Stimulated activated CD4-positive, alpha-beta T cell treated with anti-CD3 and anti-CD28 coated beads, Interleukin-1b, Interleukin-23, amount 100 ng/mL, for 24 hours (primary cell): ENCODE measurements around the gene BCR.
"Not testable (repeated sequence)": the region's sequence is repeated elsewhere in the genome, so short reads cannot be mapped to it uniquely, and the experiment has no call there.

Source experiments
- DNase-seq, 4 experiments: peaks; one replicate each; pipeline ENCODE4 v3.0.0-alpha.2; 2020; ENCODE audit warnings: low read depth in 4 of 4, low spot score in 1 of 4

BCR gene

DNA sequence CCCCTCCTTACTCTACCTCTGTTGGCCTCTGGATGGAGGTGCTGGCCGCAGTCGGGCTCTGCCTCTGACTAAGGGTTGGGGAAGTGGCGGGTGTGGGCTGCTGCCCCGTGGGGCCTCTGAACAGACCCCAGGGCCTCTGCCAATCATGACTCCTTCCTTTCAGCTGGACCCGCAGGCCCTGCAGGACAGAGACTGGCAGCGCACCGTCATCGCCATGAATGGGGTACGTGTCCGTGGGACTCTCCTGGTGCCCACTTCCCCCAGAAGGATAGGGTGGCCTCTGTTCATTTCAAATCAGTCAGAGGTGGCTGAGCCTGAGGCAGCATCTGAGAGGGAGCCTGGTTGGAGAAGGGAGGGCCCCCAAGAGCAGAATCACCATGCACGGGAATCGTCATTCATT lies 129.0 kb downstream of the BCR start:
- DNase-seq: not testable (repeated sequence)

GRCh38 chr22:23310443-23311097 lies 130.3 kb downstream of the BCR start:
- not testable (repeated sequence) for DNase-seq

- DNase-seq: not testable (repeated sequence)
Measured at GRCh38 chr22:23311635-23312420, 131.5 kb downstream of the BCR start.

- DNase-seq: no peak
Measured at GRCh38 chr22:23313791-23314567, 133.7 kb downstream of the BCR start.

DNA sequence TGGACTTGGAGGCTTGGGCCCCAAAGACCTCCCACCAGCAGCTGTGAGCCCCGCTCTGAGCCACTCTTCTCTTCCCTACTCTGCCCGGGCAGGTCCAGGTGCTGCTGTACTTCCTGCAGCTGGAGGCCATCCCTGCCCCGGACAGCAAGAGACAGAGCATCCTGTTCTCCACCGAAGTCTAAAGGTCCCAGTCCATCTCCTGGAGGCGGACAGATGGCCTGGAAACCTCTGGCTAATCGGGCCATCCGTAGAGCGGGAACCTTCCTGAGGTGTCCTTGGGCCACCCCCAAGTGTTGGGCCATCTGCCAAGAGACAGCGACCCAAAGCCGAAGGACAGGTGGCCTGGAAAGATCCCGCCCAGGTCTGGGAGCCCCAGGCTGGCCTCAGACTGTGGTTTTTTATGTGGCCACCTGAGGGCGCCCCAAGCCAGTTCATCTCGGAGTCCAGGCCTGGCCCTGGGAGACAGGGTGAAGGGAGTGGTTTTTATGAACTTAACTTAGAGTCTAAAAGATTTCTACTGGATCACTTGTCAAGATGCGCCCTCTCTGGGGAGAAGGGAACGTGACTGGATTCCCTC lies 135.1 kb downstream of the BCR start:
- DNase-seq: peak; percentile 9 to 44 (median 18)

DNA sequence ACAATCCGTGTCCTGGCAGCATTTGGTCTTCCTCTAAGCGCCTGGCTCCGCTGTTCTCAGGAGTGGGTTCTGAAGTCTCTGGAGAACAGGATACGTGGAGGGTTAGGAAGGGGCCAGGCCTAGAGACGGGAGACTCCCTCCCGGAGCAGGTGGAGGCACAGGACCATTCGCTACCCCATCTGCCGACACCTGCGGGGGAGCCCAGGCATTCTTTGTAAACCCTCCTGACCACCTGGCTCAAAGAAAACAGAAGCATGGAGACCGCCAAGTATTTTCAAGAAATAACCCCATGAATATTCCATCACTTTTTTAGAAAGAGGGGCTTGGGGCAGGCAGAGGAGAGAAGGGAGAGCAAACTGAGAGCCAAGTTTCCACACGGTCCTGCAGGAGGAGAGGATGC lies 136.3 kb downstream of the BCR start:
- not testable (repeated sequence) for DNase-seq

DNA sequence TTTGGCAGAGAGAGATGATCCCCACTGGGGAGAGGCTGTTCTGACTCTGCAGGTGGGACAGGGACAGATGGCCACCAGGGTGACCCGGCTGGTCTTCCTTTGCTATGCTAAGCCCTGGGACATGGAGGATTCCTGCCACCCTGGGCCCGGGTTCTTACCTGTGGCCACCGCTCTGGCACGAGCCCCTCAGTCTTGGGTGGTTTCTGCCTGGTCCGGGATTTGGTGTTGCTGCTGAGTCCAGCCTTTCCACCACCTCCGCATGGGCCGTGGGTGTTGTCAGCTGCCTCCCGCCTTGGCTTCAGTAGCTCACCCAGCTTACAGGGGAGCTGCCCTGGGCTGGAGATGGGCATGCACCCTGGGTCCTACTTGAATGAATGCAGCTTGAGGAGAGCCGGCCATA lies 138.0 kb downstream of the BCR start:
- not testable (repeated sequence) for DNase-seq

DNA sequence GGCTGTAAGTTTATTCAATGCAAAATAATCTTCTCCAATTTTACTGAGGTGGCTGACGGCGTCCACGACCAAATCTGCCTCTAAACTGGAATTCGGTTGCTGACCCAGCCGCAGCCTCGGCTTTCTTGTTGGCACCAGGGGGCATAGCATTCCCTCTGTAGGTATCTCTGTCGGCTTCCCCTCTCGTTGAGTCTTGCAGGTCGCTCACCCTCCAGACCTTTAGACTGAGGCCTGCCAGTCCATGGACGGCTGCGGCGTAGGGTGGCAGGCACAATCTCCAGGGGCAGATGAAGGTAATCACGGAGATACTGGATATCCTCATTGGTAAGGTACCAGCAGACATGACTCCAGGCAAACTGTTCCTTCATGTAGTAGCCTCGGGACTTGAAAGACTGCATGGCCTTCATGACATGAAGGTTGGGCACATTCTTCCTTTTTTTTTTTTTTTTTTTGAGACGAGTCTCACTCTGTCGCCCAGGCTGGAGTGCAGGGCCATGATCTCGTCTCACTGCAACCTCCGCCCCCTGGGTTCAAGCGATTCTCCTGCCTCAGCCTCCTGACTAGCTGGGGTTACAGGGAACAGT lies 142.3 kb downstream of the BCR start:
- not testable (repeated sequence) for DNase-seq

DNA sequence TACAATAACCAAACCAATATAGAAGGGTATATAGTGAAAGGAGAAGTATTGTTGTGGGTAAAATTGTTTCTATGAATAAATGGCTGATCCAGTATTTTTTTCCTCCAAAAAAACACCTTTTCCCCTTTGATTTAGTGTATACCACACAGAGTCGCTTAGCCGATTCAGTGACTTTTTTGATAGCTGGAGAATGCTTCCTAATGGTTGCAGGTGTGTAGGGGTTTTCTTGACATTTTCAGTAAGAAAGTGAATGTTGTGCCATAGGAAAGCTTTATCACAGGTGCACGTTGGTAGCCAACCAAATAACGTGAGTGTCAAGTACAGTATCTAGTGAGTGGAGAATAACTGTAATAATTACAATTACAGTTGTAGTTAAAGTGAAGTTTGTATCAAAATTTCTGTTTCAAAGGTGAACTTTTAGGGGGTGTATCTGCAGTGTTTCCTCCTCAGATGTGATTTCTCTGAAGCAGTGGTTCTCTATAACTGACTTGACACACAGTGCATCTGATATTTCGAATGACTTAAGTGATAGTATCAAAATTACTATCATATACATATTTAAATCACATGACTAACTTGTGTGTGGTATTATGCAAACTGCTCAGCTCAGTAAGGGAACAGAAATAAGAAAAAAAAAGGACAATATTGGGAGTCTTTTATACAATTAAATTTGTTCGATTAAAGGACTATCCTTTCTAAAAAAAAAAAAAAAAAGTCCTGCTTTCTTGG lies 143.8 kb downstream of the BCR start:
- DNase-seq: not testable (repeated sequence)

- no peak for DNase-seq
Measured at GRCh38 chr22:23325183-23325582, 144.9 kb downstream of the BCR start.

GRCh38 chr22:23333822-23334221 lies 153.5 kb downstream of the BCR start:
- not testable (repeated sequence) for DNase-seq

GRCh38 chr22:23337672-23338071 lies 157.4 kb downstream of the BCR start:
- not testable (repeated sequence) for DNase-seq

- not testable (repeated sequence) for DNase-seq
Measured at GRCh38 chr22:23341942-23342695, 161.8 kb downstream of the BCR start.

DNA sequence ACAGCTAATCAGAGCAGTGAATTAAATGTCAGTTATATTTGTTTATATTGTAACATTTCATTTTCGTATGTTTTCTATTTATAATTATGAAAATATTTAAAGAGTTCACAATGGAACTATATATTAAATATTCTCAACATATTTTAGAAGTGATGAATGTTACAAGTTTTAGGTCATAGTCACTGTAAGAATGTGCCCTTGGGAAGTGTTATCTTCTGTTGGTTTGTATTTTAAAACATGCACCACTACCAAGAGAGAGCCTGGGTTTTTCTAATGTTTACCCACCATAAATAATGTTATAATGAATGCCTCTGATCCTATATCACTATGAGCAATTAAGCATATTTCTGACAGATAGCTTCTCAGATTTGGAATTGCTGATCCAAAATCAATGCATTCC lies 171.0 kb downstream of the BCR start:
- DNase-seq: no peak

DNA sequence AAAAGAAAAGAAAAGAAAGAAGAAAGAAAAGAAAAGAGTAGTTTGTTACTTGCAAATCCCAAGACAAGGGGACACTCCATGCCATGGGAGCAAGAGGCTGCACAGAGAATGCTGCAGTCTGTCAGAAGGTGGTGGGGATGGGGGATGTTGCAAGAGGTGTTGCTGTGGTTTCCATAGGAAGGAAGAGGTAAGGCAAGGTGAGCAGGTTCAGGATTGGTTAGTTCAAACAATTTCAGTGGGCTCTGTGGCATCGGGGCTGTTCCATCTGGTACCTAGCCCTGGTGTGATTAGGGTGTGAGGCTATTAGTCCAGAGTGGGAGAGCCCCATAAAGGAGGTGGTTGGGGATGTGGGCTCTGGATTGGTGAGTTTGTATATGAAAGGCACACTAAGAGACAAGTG lies 172.7 kb downstream of the BCR start:
- no peak for DNase-seq

DNA sequence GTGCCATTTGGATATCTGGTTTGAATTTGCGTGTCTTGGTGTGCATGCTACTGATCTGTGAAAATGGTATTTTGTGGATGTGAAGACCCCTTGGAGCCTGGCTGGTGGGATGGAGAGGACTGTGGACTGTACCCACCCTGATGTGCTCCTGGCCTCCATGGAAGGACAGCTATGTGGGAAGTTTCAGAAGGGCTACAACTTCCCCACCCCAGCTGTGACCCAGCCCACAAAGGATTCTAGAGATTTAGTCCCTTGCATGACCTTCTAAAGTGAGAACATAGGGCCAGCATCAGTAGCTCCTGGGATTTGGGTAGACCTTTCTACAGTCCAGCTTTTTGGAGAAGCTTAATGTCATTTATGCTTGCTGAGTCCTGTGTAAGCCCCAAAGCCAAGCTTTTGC lies 173.4 kb downstream of the BCR start:
- no peak for DNase-seq

- no peak for DNase-seq
Measured at GRCh38 chr22:23356094-23356493, 175.8 kb downstream of the BCR start.

GRCh38 chr22:23357053-23357452 lies 176.7 kb downstream of the BCR start:
- DNase-seq: no peak

DNA sequence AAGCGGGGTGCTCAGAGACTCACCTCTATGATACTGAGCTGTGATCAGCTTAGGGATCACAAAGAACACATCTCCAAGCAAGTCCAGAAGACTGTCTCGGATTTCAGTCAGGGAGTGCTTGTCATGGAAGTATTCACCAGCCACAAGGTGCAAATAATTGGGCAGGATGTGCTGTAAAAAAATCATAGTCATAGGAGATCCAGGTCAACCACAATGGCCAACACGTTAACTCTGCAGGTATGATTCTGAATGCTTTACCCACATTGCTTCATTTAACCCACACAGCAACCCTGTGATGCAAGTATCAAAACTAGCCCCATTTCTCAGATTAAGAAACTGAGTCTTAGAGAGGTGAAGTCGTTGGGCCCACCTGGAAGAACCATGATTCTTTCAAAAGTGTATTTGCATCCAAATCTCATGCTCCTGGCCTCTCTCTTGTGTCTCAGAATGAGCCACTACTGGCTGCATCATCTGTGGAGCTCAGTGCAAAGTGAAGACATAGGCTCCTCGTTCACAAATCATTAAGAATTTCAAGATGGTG lies 179.3 kb downstream of the BCR start:
- no peak for DNase-seq
